ENCODE results near the gene ABTB2.

DNA sequence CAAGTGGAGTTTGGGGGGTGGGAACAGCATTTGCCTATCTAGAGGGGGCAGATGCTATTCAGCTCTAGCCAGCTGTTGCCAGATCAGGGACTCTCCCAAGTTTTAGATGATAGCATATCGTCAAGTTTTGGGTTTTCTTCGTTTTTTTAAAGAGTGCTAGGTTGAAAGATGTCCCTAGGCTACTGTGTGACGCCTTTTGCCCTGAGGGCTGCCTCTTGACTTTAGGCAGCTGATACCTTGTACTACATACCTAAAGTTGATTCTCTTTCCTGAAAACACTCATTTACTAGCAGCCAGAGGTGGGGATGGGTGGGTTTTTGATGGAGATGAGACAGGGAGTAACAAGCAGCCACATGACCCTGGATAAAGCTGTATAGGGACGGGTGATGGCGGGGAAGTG is 87.1 kb downstream of the ABTB2 start:
- no peak for TF ChIP-seq POLR2A (IDR thresholded peaks at IDR 0.05)
- TF ChIP-seq, protein P1, sequence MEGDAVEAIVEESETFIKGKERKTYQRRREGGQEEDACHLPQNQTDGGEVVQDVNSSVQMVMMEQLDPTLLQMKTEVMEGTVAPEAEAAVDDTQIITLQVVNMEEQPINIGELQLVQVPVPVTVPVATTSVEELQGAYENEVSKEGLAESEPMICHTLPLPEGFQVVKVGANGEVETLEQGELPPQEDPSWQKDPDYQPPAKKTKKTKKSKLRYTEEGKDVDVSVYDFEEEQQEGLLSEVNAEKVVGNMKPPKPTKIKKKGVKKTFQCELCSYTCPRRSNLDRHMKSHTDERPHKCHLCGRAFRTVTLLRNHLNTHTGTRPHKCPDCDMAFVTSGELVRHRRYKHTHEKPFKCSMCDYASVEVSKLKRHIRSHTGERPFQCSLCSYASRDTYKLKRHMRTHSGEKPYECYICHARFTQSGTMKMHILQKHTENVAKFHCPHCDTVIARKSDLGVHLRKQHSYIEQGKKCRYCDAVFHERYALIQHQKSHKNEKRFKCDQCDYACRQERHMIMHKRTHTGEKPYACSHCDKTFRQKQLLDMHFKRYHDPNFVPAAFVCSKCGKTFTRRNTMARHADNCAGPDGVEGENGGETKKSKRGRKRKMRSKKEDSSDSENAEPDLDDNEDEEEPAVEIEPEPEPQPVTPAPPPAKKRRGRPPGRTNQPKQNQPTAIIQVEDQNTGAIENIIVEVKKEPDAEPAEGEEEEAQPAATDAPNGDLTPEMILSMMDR (IDR thresholded peaks at IDR 0.05) = no peak

All from esophagus squamous epithelium (tissue), 4 donors.